PFSK-1 (cell line): Measurements from ENCODE around the gene CEP57L1.

Experiments
- FOXP2 ChIP-seq: optimal IDR thresholded peaks from 2 replicates; pipeline ENCODE3; 2011; ENCODE audit warnings: borderline replicate concordance, control low read depth, inconsistent platforms; ENCODE audit not compliant: insufficient read depth; ENCODE audit errors: extremely low read length, extremely low read depth
- POLR2AphosphoS5 ChIP-seq: IDR thresholded peaks from 2 replicates; pipeline ENCODE4 v1.6.1; 2012; ENCODE audit warnings: low read depth, mild to moderate bottlenecking, control low read depth, low read length, moderate library complexity
- REST ChIP-seq, 2 experiments: IDR thresholded peaks; 2 replicates each; pipeline versions ENCODE4 v1.6.1 to v1.8.0; 2011 to 2012; ENCODE audit warnings: low read depth in 2 of 2, low read length in 2 of 2, control low read depth in 1 of 2, inconsistent platforms in 1 of 2, mild to moderate bottlenecking in 1 of 2, moderate library complexity in 1 of 2; ENCODE audit not compliant: insufficient read depth in 1 of 2
- SIN3A ChIP-seq: IDR thresholded peaks from 2 replicates; pipeline ENCODE4 v1.6.1; 2012; ENCODE audit warnings: mild to moderate bottlenecking, low read length, moderate library complexity, borderline replicate concordance; ENCODE audit not compliant: insufficient read depth
- TAF1 ChIP-seq: IDR thresholded peaks from 2 replicates; pipeline ENCODE4 v1.6.1; 2012; ENCODE audit warnings: low read length, control low read depth, borderline replicate concordance; ENCODE audit not compliant: insufficient read depth

CEP57L1 gene

GRCh38 chr6:109081026-109081425, 14.3 kb upstream of the CEP57L1 start:
- no peak for TF ChIP-seq SIN3A
- no peak for TF ChIP-seq TAF1
- TF ChIP-seq POLR2AphosphoS5, result no peak
- no peak for TF ChIP-seq REST (IDR thresholded peaks at IDR 0.05; ENCODE audit: insufficient read depth in 1 of 2, low read depth in 2 of 2, low read length in 2 of 2)
- no peak for TF ChIP-seq FOXP2

- TF ChIP-seq SIN3A, result no peak
- TF ChIP-seq TAF1, result no peak
- no peak for TF ChIP-seq FOXP2
- no peak for TF ChIP-seq POLR2AphosphoS5
- TF ChIP-seq REST (IDR thresholded peaks at IDR 0.05; ENCODE audit: insufficient read depth in 1 of 2, low read depth in 2 of 2, low read length in 2 of 2), result no peak
Measured at GRCh38 chr6:109081516-109082187, 13.7 kb upstream of the CEP57L1 start.

- TF ChIP-seq POLR2AphosphoS5 (no peak), SIN3A (no peak), TAF1 (no peak), REST (IDR thresholded peaks at IDR 0.05; ENCODE audit: insufficient read depth in 1 of 2, low read depth in 2 of 2, low read length in 2 of 2) (peak in 1 of 2 experiments; percentile 28; a peak in 1 of 4 replicates), FOXP2 (no peak)
Measured at GRCh38 chr6:109082188-109082577, 13.1 kb upstream of the CEP57L1 start.

- no peak for TF ChIP-seq REST (IDR thresholded peaks at IDR 0.05; ENCODE audit: insufficient read depth in 1 of 2, low read depth in 2 of 2, low read length in 2 of 2)
Measured at GRCh38 chr6:109083657-109084056, 11.7 kb upstream of the CEP57L1 start.

- no peak for TF ChIP-seq SIN3A
- TF ChIP-seq REST (IDR thresholded peaks at IDR 0.05; ENCODE audit: insufficient read depth in 1 of 2, low read depth in 2 of 2, low read length in 2 of 2), result no peak
- no peak for TF ChIP-seq POLR2AphosphoS5
- no peak for TF ChIP-seq TAF1
Measured at GRCh38 chr6:109087661-109088264, 7.5 kb upstream of the CEP57L1 start.
